ENCODE results near the gene KDM4C.

- TF ChIP-seq, protein P1, sequence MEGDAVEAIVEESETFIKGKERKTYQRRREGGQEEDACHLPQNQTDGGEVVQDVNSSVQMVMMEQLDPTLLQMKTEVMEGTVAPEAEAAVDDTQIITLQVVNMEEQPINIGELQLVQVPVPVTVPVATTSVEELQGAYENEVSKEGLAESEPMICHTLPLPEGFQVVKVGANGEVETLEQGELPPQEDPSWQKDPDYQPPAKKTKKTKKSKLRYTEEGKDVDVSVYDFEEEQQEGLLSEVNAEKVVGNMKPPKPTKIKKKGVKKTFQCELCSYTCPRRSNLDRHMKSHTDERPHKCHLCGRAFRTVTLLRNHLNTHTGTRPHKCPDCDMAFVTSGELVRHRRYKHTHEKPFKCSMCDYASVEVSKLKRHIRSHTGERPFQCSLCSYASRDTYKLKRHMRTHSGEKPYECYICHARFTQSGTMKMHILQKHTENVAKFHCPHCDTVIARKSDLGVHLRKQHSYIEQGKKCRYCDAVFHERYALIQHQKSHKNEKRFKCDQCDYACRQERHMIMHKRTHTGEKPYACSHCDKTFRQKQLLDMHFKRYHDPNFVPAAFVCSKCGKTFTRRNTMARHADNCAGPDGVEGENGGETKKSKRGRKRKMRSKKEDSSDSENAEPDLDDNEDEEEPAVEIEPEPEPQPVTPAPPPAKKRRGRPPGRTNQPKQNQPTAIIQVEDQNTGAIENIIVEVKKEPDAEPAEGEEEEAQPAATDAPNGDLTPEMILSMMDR (IDR thresholded peaks at IDR 0.05; ENCODE audit: insufficient read depth, low read depth, low read length), result no peak
- TF ChIP-seq EZH2 (IDR thresholded peaks at IDR 0.05; ENCODE audit: insufficient read depth, low read length), result no peak
Measured at GRCh38 chr9:6819112-6819511, 61.3 kb downstream of the KDM4C start.
